ENCODE results near the gene ARFGAP3. TPM values are rescaled to one million over a fixed set of nuclear protein-coding genes. Genes with fewer than 3 reads are reported as not detected.

ARFGAP3 gene
- polyA plus RNA-seq, 1 of the 3 experiments (the other 2 are of a cell fraction), result 12.6 TPM

GRCh38 chr22:42883121-42883520 is 26.0 kb upstream of the ARFGAP3 start:
- Histone ChIP-seq H3K9me2 (no peaks in the 10 kb centered on the region), H3K4me2 (no peak overlapping the region), H3K4me1 (ENCODE audit: control insufficient read depth in 1 of 2, insufficient read depth in 2 of 2, low read depth in 1 of 2, low read length in 1 of 2) (no peaks in the 10 kb centered on the region), H2AFZ (ENCODE audit: low read depth) (no peak overlapping the region), H3K27ac (ENCODE audit: low read depth in 2 of 2, low read length in 1 of 2) (no peak overlapping the region), H3K9ac (no peak overlapping the region), H3F3A (replicated peaks; ENCODE audit: insufficient read depth) (no peaks in the 10 kb centered on the region), H4K20me1 (ENCODE audit: insufficient read depth) (no peaks in the 10 kb centered on the region), H3K36me3 (replicated peaks in 1 of 2; ENCODE audit: control insufficient read depth in 1 of 2, insufficient read depth in 2 of 2, low read length in 1 of 2) (peaks cover 0 to 20% of the 10 kb centered on the region in 2 experiments), H3K79me2 (ENCODE audit: insufficient read depth) (no peaks in the 10 kb centered on the region), H3K4me3 (ENCODE audit: low read depth in 2 of 2, low read length in 1 of 2) (no peak overlapping the region), H3K9me3 (no peaks in the 10 kb centered on the region), H3K27me3 (ENCODE audit: insufficient read depth) (no peaks in the 10 kb centered on the region)
- POLR2A ChIA-PET, result no interaction called here
- TF ChIP-seq TCF12 (IDR thresholded peaks at IDR 0.05), result no peak
- no peak for TF ChIP-seq REST (IDR thresholded peaks at IDR 0.05; ENCODE audit: low read depth, low read length)
- no peak for TF ChIP-seq SIN3A (IDR thresholded peaks at IDR 0.05; ENCODE audit: borderline replicate concordance, low read depth, low read length)
- TF ChIP-seq NRF1 (IDR thresholded peaks at IDR 0.05; ENCODE audit: low read depth, low read length), result no peak
- no peak for TF ChIP-seq TEAD4 (IDR thresholded peaks at IDR 0.05; ENCODE audit: borderline replicate concordance, insufficient read depth)
- TF ChIP-seq EZH2phosphoT487 (IDR thresholded peaks at IDR 0.05; ENCODE audit: borderline replicate concordance, low read depth), result no peak
- TF ChIP-seq MEF2A (IDR thresholded peaks at IDR 0.05; ENCODE audit: borderline replicate concordance, low read depth), result no peak
- TF ChIP-seq SMC3 (IDR thresholded peaks at IDR 0.05; ENCODE audit: low read depth, low read length), result no peak
- no peak for TF ChIP-seq ZBTB33 (IDR thresholded peaks at IDR 0.05; ENCODE audit: borderline replicate concordance, low read depth)
- no peak for TF ChIP-seq RXRA (IDR thresholded peaks at IDR 0.05; ENCODE audit: borderline replicate concordance, low read depth)
- no peak for TF ChIP-seq GABPA (IDR thresholded peaks at IDR 0.05; ENCODE audit: low read depth)
- 97% methylated on average over 6 of the region's 8 CpGs for WGBS (ENCODE audit: low lambda C conversion rate)
- CTCF ChIA-PET, result no interaction called here
- DNase-seq, result no peak

GRCh38 chr22:42881982-42882656 is 25.0 kb upstream of the ARFGAP3 start:
- peaks cover 0 to 20% of the 10 kb centered on the region in 2 experiments for H3K36me3 ChIP-seq (replicated peaks in 1 of 2; ENCODE audit: control insufficient read depth in 1 of 2, insufficient read depth in 2 of 2, low read length in 1 of 2)
- H3K9ac ChIP-seq, result no peak overlapping the region
- POLR2A ChIA-PET, result no interaction called here

More at GRCh38 chr22:42881982-42882656, 25.0 kb upstream of the ARFGAP3 start:
- 95% methylated on average over 2 of the region's 10 CpGs for WGBS (ENCODE audit: low lambda C conversion rate)
- TF ChIP-seq FOXM1 (IDR thresholded peaks at IDR 0.05; ENCODE audit: low read depth), result no peak
- no peak for TF ChIP-seq REST (IDR thresholded peaks at IDR 0.05; ENCODE audit: low read depth, low read length)
- TF ChIP-seq POLR2AphosphoS5 (IDR thresholded peaks at IDR 0.05; ENCODE audit: low read depth, low read length), result no peak
- TF ChIP-seq JUND (IDR thresholded peaks at IDR 0.05), result no peak
- no peak for TF ChIP-seq EP300 (IDR thresholded peaks at IDR 0.05; ENCODE audit: borderline replicate concordance in 1 of 2, low read depth in 1 of 2, low read length in 1 of 2)
- no peak for TF ChIP-seq RAD21 (IDR thresholded peaks at IDR 0.05; ENCODE audit: low read length)
- no peak for TF ChIP-seq TAF1 (IDR thresholded peaks at IDR 0.05; ENCODE audit: borderline replicate concordance, low read depth, low read length)
- no peak for TF ChIP-seq MEF2A (IDR thresholded peaks at IDR 0.05; ENCODE audit: borderline replicate concordance, low read depth)
- Histone ChIP-seq H3K4me1 (ENCODE audit: control insufficient read depth in 1 of 2, insufficient read depth in 2 of 2, low read depth in 1 of 2, low read length in 1 of 2) (no peaks in the 10 kb centered on the region), H3K27ac (ENCODE audit: low read depth in 2 of 2, low read length in 1 of 2) (no peak overlapping the region), H3K9me3 (no peaks in the 10 kb centered on the region), H4K20me1 (ENCODE audit: insufficient read depth) (no peaks in the 10 kb centered on the region), H3F3A (replicated peaks; ENCODE audit: insufficient read depth) (no peaks in the 10 kb centered on the region), H3K9me2 (no peaks in the 10 kb centered on the region), H2AFZ (ENCODE audit: low read depth) (no peak overlapping the region), H3K4me2 (no peak overlapping the region), H3K4me3 (ENCODE audit: low read depth in 2 of 2, low read length in 1 of 2) (no peak overlapping the region), H3K79me2 (ENCODE audit: insufficient read depth) (no peaks in the 10 kb centered on the region), H3K27me3 (ENCODE audit: insufficient read depth) (no peaks in the 10 kb centered on the region)
- CTCF ChIA-PET, result no interaction called here
- DNase-seq, result no peak

Measured in SK-N-SH (cell line).